ENCODE measurements around the gene GATA5. TPM values are rescaled to one million over a fixed set of nuclear protein-coding genes. Genes with fewer than 3 reads are reported as not detected.
"Not testable (repeated sequence)": the region's sequence is repeated elsewhere in the genome, so short reads cannot be mapped to it uniquely, and the experiment has no call there.

GATA5 gene
- total RNA-seq, 4 donors from 2014 or later = 0.26 to 17.8 (median 3.5) TPM; not detected in 1

GRCh38 chr20:62427172-62428001 lies 48.4 kb downstream of the GATA5 start, which contains the start of gene RBBP8NL:
RBBP8NL (minus strand) TSS chr20:62427539; CDS start chr20:62419647, 7,892 bp downstream.
- no peak within 1 kb of the TSS for H3K4me3 ChIP-seq
- TF ChIP-seq POLR2A (IDR thresholded peaks at IDR 0.05) = no peak
- TF ChIP-seq CTCF (IDR thresholded peaks at IDR 0.05) = no peak
- H3K27ac ChIP-seq = no peak within 1 kb of the TSS
- H3K4me1 ChIP-seq = no peaks in the 10 kb centered on the region
- no peaks in the 10 kb centered on the region for H3K27me3 ChIP-seq
- intact Hi-C loops (cut with DNase I; ENCODE audit: low total_unique reads) = no loop called here
- H3K9me3 ChIP-seq = no peaks in the 10 kb centered on the region
- H3K36me3 ChIP-seq = no peaks in the 10 kb centered on the region
- DNase-seq = no peak

- H3K9me3 ChIP-seq = no peaks in the 10 kb centered on the region
- H3K27me3 ChIP-seq = no peaks in the 10 kb centered on the region
- no peak overlapping the region for H3K4me3 ChIP-seq
- H3K27ac ChIP-seq = no peak overlapping the region
- no peaks in the 10 kb centered on the region for H3K4me1 ChIP-seq
- H3K36me3 ChIP-seq = no peaks in the 10 kb centered on the region
- no peak for DNase-seq
- intact Hi-C loops (cut with DNase I; ENCODE audit: low total_unique reads) = no loop called here
- TF ChIP-seq CTCF (IDR thresholded peaks at IDR 0.05) (no peak), POLR2A (IDR thresholded peaks at IDR 0.05) (no peak)
Measured at GRCh38 chr20:62426699-62427131, 49.1 kb downstream of the GATA5 start.

GRCh38 chr20:62426059-62426348 lies 49.8 kb downstream of the GATA5 start:
- H3K4me1 ChIP-seq; H3K27me3 ChIP-seq; intact Hi-C loops (cut with DNase I; ENCODE audit: low total_unique reads): not testable (repeated sequence)

GRCh38 chr20:62425281-62426058 lies 50.3 kb downstream of the GATA5 start:
- Histone ChIP-seq H3K36me3 (no peaks in the 10 kb centered on the region), H3K27ac (no peak overlapping the region), H3K9me3 (no peaks in the 10 kb centered on the region), H3K27me3 (no peaks in the 10 kb centered on the region), H3K4me1 (no peaks in the 10 kb centered on the region), H3K4me3 (no peak overlapping the region)
- TF ChIP-seq POLR2A (IDR thresholded peaks at IDR 0.05) (no peak), CTCF (IDR thresholded peaks at IDR 0.05) (no peak)
- DNase-seq = no peak
- intact Hi-C loops (cut with DNase I; ENCODE audit: low total_unique reads) = no loop called here

More at GRCh38 chr20:62426059-62426348, 49.8 kb downstream of the GATA5 start:
- not testable (repeated sequence) for H3K9me3 ChIP-seq, H3K36me3 ChIP-seq, H3K4me3 ChIP-seq, H3K27ac ChIP-seq, DNase-seq

- H3K9me3 ChIP-seq = no peaks in the 10 kb centered on the region
- no peak overlapping the region for H3K27ac ChIP-seq
- DNase-seq = no peak
- no peaks in the 10 kb centered on the region for H3K36me3 ChIP-seq
- H3K4me1 ChIP-seq = no peaks in the 10 kb centered on the region
- intact Hi-C loops (cut with DNase I; ENCODE audit: low total_unique reads) = no loop called here
- no peak overlapping the region for H3K4me3 ChIP-seq
- H3K27me3 ChIP-seq = no peaks in the 10 kb centered on the region
- TF ChIP-seq POLR2A (IDR thresholded peaks at IDR 0.05) = no peak
- TF ChIP-seq CTCF (IDR thresholded peaks at IDR 0.05) = no peak
Measured at GRCh38 chr20:62424249-62425107, 51.3 kb downstream of the GATA5 start.

Data from uterus (tissue), 4 donors.